Liver (tissue), 9 donors: ENCODE data around the gene APOBEC3C. TPM values are rescaled to one million over a fixed set of nuclear protein-coding genes. Genes with fewer than 3 reads are reported as not detected.
"Not testable (repeated sequence)": the region's sequence is repeated elsewhere in the genome, so short reads cannot be mapped to it uniquely, and the experiment has no call there.

Source experiments
- DNase-seq: peaks from one replicate; pipeline ENCODE4 v3.0.0-alpha.2; 2017; ENCODE audit warnings: low spot score
- H3K27ac ChIP-seq, 2 donors: one replicate each; pipeline ENCODE4 v1.7.0; 2013; ENCODE audit warnings: inconsistent platforms in 2 of 2, low read length in 2 of 2, control low read depth in 1 of 2, low read depth in 1 of 2, mild to moderate bottlenecking in 1 of 2
- H3K27me3 ChIP-seq, 4 donors: one replicate each; pipeline versions ENCODE4 v1.6.1 to v1.7.0; 2013; ENCODE audit warnings: low read length in 3 of 4, inconsistent platforms in 1 of 4, mild to moderate bottlenecking in 1 of 4, moderate library complexity in 1 of 4; ENCODE audit not compliant: control insufficient read depth in 4 of 4, insufficient read depth in 4 of 4
- H3K36me3 ChIP-seq, 4 donors: one replicate each; pipeline versions ENCODE4 v1.6.1 to v1.7.0; 2013; ENCODE audit warnings: low read length in 3 of 4, mild to moderate bottlenecking in 3 of 4, low read depth in 1 of 4, moderate library complexity in 1 of 4; ENCODE audit not compliant: control insufficient read depth in 4 of 4, insufficient read depth in 3 of 4
- H3K4me1 ChIP-seq, 4 donors: one replicate each; pipeline versions ENCODE4 v1.6.1 to v1.7.0; 2013; ENCODE audit warnings: low read length in 3 of 4, mild to moderate bottlenecking in 3 of 4, moderate library complexity in 1 of 4; ENCODE audit not compliant: control insufficient read depth in 4 of 4, insufficient read depth in 4 of 4
- H3K4me3 ChIP-seq, 3 donors: one replicate each; pipeline versions ENCODE4 v1.6.1 to v1.7.0; 2013; ENCODE audit warnings: low read length in 3 of 3, control low read depth in 1 of 3, low read depth in 1 of 3, mild to moderate bottlenecking in 1 of 3
- H3K9ac ChIP-seq, 2 donors: one replicate each; pipeline ENCODE4 v1.7.0; 2013; ENCODE audit warnings: low read length in 2 of 2, mild to moderate bottlenecking in 2 of 2, moderate library complexity in 2 of 2, control low read depth in 1 of 2, low read depth in 1 of 2
- H3K9me3 ChIP-seq, 4 donors: one replicate each; pipeline versions ENCODE4 v1.6.1 to v1.7.0; 2013; ENCODE audit warnings: low read length in 3 of 4; ENCODE audit not compliant: control insufficient read depth in 4 of 4
- HNF4A ChIP-seq, 2 donors: conservative IDR thresholded peaks; 2 replicates each; pipeline ENCODE4 v1.6.1; 2016; ENCODE audit warnings: antibody characterized with exemption in 2 of 2, mild to moderate bottlenecking in 2 of 2
- RAD21 ChIP-seq, 2 donors: IDR thresholded peaks; 2 replicates each; pipeline ENCODE4 v1.6.1; 2016; ENCODE audit warnings: antibody characterized with exemption in 2 of 2, mild to moderate bottlenecking in 2 of 2
- SP1 ChIP-seq: IDR thresholded peaks from 2 replicates; pipeline ENCODE4 v1.6.1; 2018; ENCODE audit warnings: antibody characterized with exemption, mild to moderate bottlenecking
- TAF1 ChIP-seq: conservative IDR thresholded peaks from 2 replicates; pipeline ENCODE4 v1.6.1; 2016; ENCODE audit warnings: antibody characterized with exemption, mild to moderate bottlenecking
- WGBS: extraction: QIAGEN DNeasy Blood & Tissue Kit; methylation state at CpG from one replicate; pipeline ENCODE4 v1.1.7; 2013; 5-methylcytosine and 5-hydroxymethylcytosine counted together
- polyA plus RNA-seq, 2 donors: library from polyadenylated mRNA; stranded (reverse) in 1 of 2; unstranded in 1 of 2; fragments of 200-250 nt in 1 of 2; fragments of >200 nt in 1 of 2; fragmentation: Nextera tagmentation in 1 of 2; extraction: Ambion mirVana in 1 of 2; gene quantifications; one replicate each; pipeline versions ENCODE4 v1.2.1 to v1.2.3, GENCODE V29; 2013 to 2015
- total RNA-seq, 2 donors: library from RNA; depleted of rRNA; stranded (reverse); fragments of >200 nt; gene quantifications; one replicate each; pipeline ENCODE4 v1.2.3, GENCODE V29; 2014
- donor health status: healthy.
- donor health status: healthy.
- donor health status: healthy.
- donor health status: healthy.
- donor health status: healthy.

The APOBEC3C gene
- total and polyA plus RNA-seq, 4 donors: 1.2 to 11.9 (median 3.7) TPM

DNA sequence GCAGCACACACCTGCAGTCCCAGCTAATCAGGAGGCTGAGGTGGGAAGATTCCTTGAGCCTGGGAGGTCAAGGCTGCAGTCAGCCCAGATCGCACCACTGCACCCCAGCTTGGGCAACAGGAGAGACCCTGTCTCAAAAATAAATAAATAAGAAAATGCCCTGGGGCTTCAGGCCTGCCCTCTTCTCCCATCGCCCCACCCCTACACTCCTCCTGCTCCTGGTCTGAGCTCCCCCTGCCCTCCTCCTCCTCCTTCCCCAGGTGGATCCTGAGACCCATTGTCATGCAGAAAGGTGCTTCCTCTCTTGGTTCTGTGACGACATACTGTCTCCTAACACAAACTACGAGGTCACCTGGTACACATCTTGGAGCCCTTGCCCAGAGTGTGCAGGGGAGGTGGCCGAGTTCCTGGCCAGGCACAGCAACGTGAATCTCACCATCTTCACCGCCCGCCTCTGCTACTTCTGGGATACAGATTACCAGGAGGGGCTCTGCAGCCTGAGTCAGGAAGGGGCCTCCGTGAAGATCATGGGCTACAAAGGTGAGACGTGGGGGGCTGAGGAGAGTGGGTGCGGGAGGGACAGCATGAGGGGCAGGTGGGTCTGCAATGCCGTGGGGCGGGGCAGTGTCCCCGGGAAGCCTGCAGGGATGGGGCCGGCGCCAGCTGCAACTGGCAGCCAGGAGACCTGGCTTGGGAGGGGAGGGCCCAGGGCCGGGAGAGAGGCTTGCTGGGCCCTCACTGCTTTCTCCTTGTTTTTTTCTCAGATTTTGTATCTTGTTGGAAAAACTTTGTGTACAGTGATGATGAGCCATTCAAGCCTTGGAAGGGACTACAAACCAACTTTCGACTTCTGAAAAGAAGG lies 17.6 kb downstream of the APOBEC3C start:
- DNase-seq, H3K4me1 ChIP-seq, H3K27me3 ChIP-seq, H3K9me3 ChIP-seq, H3K4me3 ChIP-seq, H3K27ac ChIP-seq, H3K36me3 ChIP-seq, H3K9ac ChIP-seq: not testable (repeated sequence)
- 79% methylated on average over 17 of the region's 18 CpGs for WGBS

GRCh38 chr22:39037071-39037470 lies 23.0 kb downstream of the APOBEC3C start:
- DNase-seq, H3K4me3 ChIP-seq: not testable (repeated sequence)
- WGBS: 59% methylated on average over 2 of the region's 2 CpGs

GRCh38 chr22:39039306-39040126 lies 25.5 kb downstream of the APOBEC3C start:
- H3K36me3 ChIP-seq: no peaks in the 10 kb centered on the region
- TF ChIP-seq SP1 (no peak), HNF4A (conservative IDR thresholded peaks at IDR 0.05) (peak in 1 of 2 donors; percentile 4)
- H3K27me3 ChIP-seq: no peaks in the 10 kb centered on the region
- H3K27ac ChIP-seq: no peak overlapping the region
- WGBS: 90% methylated on average over 19 of the region's 19 CpGs
- H3K9me3 ChIP-seq: no peaks in the 10 kb centered on the region
- H3K4me3 ChIP-seq: no peak overlapping the region
- H3K9ac ChIP-seq: no peak overlapping the region
- H3K4me1 ChIP-seq: peaks cover 0 to 8% (median 6%) of the 10 kb centered on the region in 4 donors
- no peak for DNase-seq

More at GRCh38 chr22:39037071-39037470, 23.0 kb downstream of the APOBEC3C start:
- not testable (repeated sequence) for H3K27me3 ChIP-seq, H3K27ac ChIP-seq, H3K9me3 ChIP-seq, H3K4me1 ChIP-seq, H3K9ac ChIP-seq, H3K36me3 ChIP-seq

DNA sequence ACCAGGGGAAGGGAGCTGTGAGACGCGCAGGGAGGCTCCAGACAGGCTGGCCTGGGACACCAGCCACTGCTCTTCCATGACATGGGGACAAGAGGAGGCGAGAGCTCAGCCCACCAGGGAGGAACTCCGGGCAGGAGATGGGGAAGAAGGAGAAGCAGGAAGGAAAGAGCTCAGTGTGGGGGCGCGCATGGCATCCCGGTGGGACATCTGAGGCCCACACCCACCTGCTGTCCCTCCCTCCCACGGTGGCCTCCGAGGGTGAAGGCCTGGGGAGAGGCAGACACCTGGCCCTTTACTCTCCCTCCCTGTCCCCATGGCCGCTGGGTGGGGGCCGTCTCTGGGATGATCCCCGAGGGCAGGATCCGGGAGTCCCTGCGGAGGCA lies 26.1 kb downstream of the APOBEC3C start:
- not testable (repeated sequence) for H3K27ac ChIP-seq, DNase-seq, H3K4me1 ChIP-seq, H3K36me3 ChIP-seq, H3K9ac ChIP-seq, H3K27me3 ChIP-seq, H3K9me3 ChIP-seq
- H3K4me3 ChIP-seq: peak overlapping the region in 1 of 3 donors; percentile 86
- 36% methylated on average over 10 of the region's 14 CpGs for WGBS

- WGBS: 1% methylated on average over 19 of the region's 21 CpGs
- TF ChIP-seq TAF1 (peak; percentile 25), RAD21 (IDR thresholded peaks at IDR 0.05) (peak in 1 of 2 donors; percentile 17)
- H3K27me3 ChIP-seq, H3K9ac ChIP-seq, H3K9me3 ChIP-seq, H3K4me1 ChIP-seq, H3K36me3 ChIP-seq: not testable (repeated sequence)
- peak; percentile 55 for DNase-seq
- H3K27ac ChIP-seq: peak within 1 kb of the TSS; percentile 49 to 87
- peak within 1 kb of the TSS; percentile 28 to 86 (median 63) for H3K4me3 ChIP-seq
These were observed 26.7 kb downstream of the APOBEC3C start, which contains the start of gene APOBEC3F for GRCh38 chr22:39040538-39041296. Gene APOBEC3F, plus strand, starts transcription at chr22:39040864. Its CDS starts 97 bp downstream, at chr22:39040961.
